Heart left ventricle (tissue), 16 donors: Measurements from ENCODE around the gene NENF. TPM values are rescaled to one million over a fixed set of nuclear protein-coding genes. Genes with fewer than 3 reads are reported as not detected.
"Not testable (repeated sequence)": the region's sequence is repeated elsewhere in the genome, so short reads cannot be mapped to it uniquely, and the experiment has no call there.

ENCODE experiments used
- ATAC-seq, 4 donors: fragments of 200-7000 bp; cut with Tn5 transposase; one replicate each; pipeline ENCODE4 v1.9.1; 2020 to 2022; ENCODE audit warnings: moderate library complexity in 4 of 4, mild to moderate bottlenecking in 3 of 4, moderate number of reproducible peaks in 1 of 4
- DNase-seq, 5 donors: peaks; one replicate each; pipeline ENCODE4 v3.0.0-alpha.2; 2020
- H3K27ac ChIP-seq, 12 donors: fragments of 200-600 bp; sonication (generic) in 4 of 12; one replicate each; pipeline versions ENCODE4 v1.5.0 to v1.8.0; 2016 to 2022; ENCODE audit warnings: mild to moderate bottlenecking in 2 of 12
- H3K27me3 ChIP-seq, 9 donors: fragments of 200-600 bp; sonication (generic) in 2 of 9; one replicate each; pipeline versions ENCODE4 v1.5.1 to v1.8.0; 2016 to 2022; ENCODE audit warnings: mild to moderate bottlenecking in 3 of 9
- H3K36me3 ChIP-seq, 9 donors: fragments of 200-600 bp; sonication (generic) in 2 of 9; one replicate each; pipeline versions ENCODE4 v1.5.0 to v1.8.0; 2018 to 2022; ENCODE audit warnings: mild to moderate bottlenecking in 2 of 9
- H3K4me1 ChIP-seq, 12 donors: fragments of 200-600 bp; sonication (generic) in 4 of 12; one replicate each; pipeline versions ENCODE4 v1.5.0 to v1.8.0; 2016 to 2022; ENCODE audit warnings: mild to moderate bottlenecking in 3 of 12
- H3K4me3 ChIP-seq, 12 donors: fragments of 200-600 bp; sonication (generic) in 4 of 12; one replicate each; pipeline versions ENCODE4 v1.5.0 to v1.8.0; 2017 to 2022; ENCODE audit warnings: mild to moderate bottlenecking in 9 of 12, moderate library complexity in 4 of 12
- H3K9me3 ChIP-seq, 12 donors: fragments of 200-600 bp; sonication (generic) in 4 of 12; one replicate each; pipeline versions ENCODE4 v1.5.0 to v1.8.0; 2016 to 2022; ENCODE audit warnings: mild to moderate bottlenecking in 1 of 12
- CTCF ChIP-seq, 12 donors: fragments of 200-600 bp; sonication (generic) in 4 of 12; IDR thresholded peaks; one replicate each; pipeline versions ENCODE4 v1.5.0 to v1.8.0; 2018 to 2022; ENCODE audit warnings: antibody characterized with exemption in 12 of 12, mild to moderate bottlenecking in 5 of 12
- POLR2A ChIP-seq, 2 donors: fragments of 450-650 bp; IDR thresholded peaks; one replicate each; pipeline ENCODE4 v1.6.1; 2017; ENCODE audit warnings: antibody characterized with exemption in 2 of 2, mild to moderate bottlenecking in 2 of 2, moderate library complexity in 2 of 2
- WGBS, 4 donors: extraction: QIAGEN DNeasy Blood & Tissue Kit in 2 of 4; methylation state at CpG; one replicate each; pipeline versions ENCODE4 v1.1.5 to v1.1.7; 2013 to 2018; 5-methylcytosine and 5-hydroxymethylcytosine counted together
- intact Hi-C, 10 donors: fragments of 100-400 bp; cut with DNase I; formaldehyde crosslinking; loops; one replicate each; pipeline versions ENCODE4 v1.11.1 to v1.14.2; 2022
- polyA plus RNA-seq, 2 donors: library from polyadenylated mRNA; stranded (reverse); fragments of 200-250 nt; gene quantifications; one replicate each; pipeline ENCODE4 v1.2.3, GENCODE V29; 2013
- total RNA-seq, 9 donors: library from RNA; depleted of rRNA in 2 of 9; stranded (reverse); fragments of >200 nt in 2 of 9; fragmentation: NEBNext Ultra II Directional in 3 of 9; extraction: Animal tissue kit (Norgen Biotek cat#: 25700) in 3 of 9; gene quantifications; one replicate each; pipeline versions ENCODE4 v1.1.0 to v1.2.4, GENCODE V29; 2016 to 2023
- donor health status: ischemic (EF 13 %, LVEDD 7.1; RV severe dilation, severe dysfunction).
- donor health status: healthy with polysubstance abuse.
- donor health status: DM: no; HTN: yes; CAD: no.
- donor health status: DM: no; HTN: no; CAD: no.
- donor health status: ischemic (EF 25% LVEDD 6.9; RV normal size, moderate dysfunction).
- donor health status: ischemic (EF 25% LVEDD 5.7; RV mildly dilated, moderate dysfunction).
- donor health status: healthy.
- donor health status: DM: yes; HTN: yes; CAD: no.
- donor health status: ischemic (EF 35%, LVEDD 5.7; RV mildly dilated, moderate dysfunction).
- donor health status: nonischemic (EF 11% LVEDD 7.7; RV severe dilation, severe dysfunction).
- donor health status: DM: yes; HTN: yes; CAD: no.
- donor health status: PGD.
- donor health status: ischemic (EF 29% LVEDD 5.4; RV normal size, mild dysfunction).
- donor health status: nonischemic (EF 23%, LVEDD 6.1; RV moderate dilation, normal function).

The NENF gene
- total and polyA plus RNA-seq, 11 donors, result 69.8 to 174 (median 105) TPM

DNA sequence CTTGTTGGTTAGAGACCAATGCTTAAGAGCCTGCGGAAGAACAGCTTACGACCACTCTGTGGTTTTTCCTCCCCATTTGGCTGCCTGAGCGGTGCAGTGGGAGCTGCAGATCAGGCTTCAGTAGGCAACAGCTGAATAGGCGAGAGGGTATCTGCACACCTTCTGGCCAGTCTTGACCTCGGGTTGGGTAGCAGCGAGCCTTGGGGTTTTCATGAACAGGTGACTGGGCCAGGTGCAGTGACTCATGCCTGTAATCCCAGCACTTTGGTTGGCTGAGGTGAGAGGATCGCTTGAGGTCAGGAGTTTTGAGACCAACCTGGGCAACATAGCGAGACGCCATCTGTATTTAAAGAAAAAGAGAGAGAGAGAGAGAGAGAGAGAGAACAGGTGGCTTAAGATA is 41.0 kb downstream of the NENF start:
- Histone ChIP-seq H3K27me3 (no peaks in the 10 kb centered on the region), H3K4me1 (peaks cover 0 to 11% (median 4%) of the 10 kb centered on the region in 12 donors), H3K9me3 (no peaks in the 10 kb centered on the region), H3K4me3 (no peak overlapping the region), H3K36me3 (no peaks in the 10 kb centered on the region), H3K27ac (no peak overlapping the region)
- ATAC-seq, result no peak
- TF ChIP-seq POLR2A (IDR thresholded peaks at IDR 0.05), result no peak
- TF ChIP-seq CTCF (IDR thresholded peaks at IDR 0.05), result no peak
- DNase-seq, result peak in 1 of 5 donors; percentile 23
- intact Hi-C loops, result loop anchor here in 5 of 10 donors (10.0 kb wide), 4 partner anchors 191 to 531 kb away; partner anchors contain the start of genes NSL1 (in 1 of the 5) and TATDN3 (in 1 of the 5)
- 93 to 96% (median 94%) methylated on average over 9 of the region's 9 CpGs for WGBS, 4 donors

- 85 to 94% (median 88%) methylated on average over 4 of the region's 4 CpGs for WGBS, 4 donors
- TF ChIP-seq POLR2A (IDR thresholded peaks at IDR 0.05) (no peak), CTCF (IDR thresholded peaks at IDR 0.05) (no peak)
- no peak overlapping the region for H3K27ac ChIP-seq
- DNase-seq, result no peak
- H3K36me3 ChIP-seq, result no peaks in the 10 kb centered on the region
- no peak overlapping the region for H3K4me3 ChIP-seq
- no peaks in the 10 kb centered on the region for H3K9me3 ChIP-seq
- intact Hi-C loops, result loop anchor here in 9 of 10 donors (5.0 to 10.0 kb wide), 10 partner anchors 82 to 530 kb away; partner anchors contain the start of genes ATF3 (in 5 of the 9), NSL1 (in 1 of the 9) and TATDN3 (in 1 of the 9)
- ATAC-seq, result no peak
- H3K27me3 ChIP-seq, result no peaks in the 10 kb centered on the region
- H3K4me1 ChIP-seq, result peaks cover 0 to 8% (median 3%) of the 10 kb centered on the region in 12 donors
Observed at GRCh38 chr1:212475151-212475550, 42.4 kb downstream of the NENF start.

GRCh38 chr1:212475831-212476230 is 43.1 kb downstream of the NENF start:
- not testable (repeated sequence) for H3K9me3 ChIP-seq, H3K36me3 ChIP-seq, H3K4me3 ChIP-seq, ATAC-seq, H3K27ac ChIP-seq, H3K4me1 ChIP-seq, DNase-seq, H3K27me3 ChIP-seq
- WGBS, 4 donors, result 92 to 99% (median 95%) methylated on average over 3 of the region's 3 CpGs
- intact Hi-C loops, result loop anchor here in 9 of 10 donors (2.0 to 10.0 kb wide), 13 partner anchors 81 to 529 kb away; partner anchors contain the start of genes ATF3 (in 5 of the 9), NSL1 (in 1 of the 9) and TATDN3 (in 1 of the 9)

DNA sequence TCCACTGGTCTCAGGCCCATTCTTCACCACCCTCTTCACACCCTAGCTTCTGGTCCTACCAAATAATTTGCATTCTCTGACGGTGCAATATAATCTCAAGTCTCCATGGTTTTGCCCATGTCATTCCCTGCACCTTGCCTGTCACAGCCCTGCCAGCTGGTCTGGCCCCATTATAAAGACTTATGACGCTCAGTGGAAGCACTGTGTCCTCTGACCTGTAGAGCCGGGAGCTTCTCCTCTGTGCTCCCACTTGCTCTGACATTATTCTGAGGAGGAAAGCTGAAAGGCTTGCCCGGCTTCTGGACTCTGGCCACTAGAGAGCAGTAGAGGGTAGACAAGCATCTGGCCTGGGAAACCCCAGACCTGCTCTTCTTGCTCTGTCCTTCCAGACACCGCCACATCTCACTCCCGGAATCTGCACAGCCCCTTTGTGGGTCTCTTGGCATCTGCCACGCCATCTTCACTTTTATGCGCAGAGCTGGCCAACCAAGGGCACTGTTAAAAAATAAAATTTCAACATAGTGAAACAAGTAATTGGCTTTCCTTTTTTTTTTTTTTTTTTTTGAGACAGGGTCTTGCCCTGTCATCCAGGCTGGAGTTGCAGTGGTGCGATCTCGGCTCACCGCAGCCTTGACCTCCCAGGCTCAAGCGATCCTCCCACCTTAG is 44.4 kb downstream of the NENF start:
- 28 to 35% (median 34%) methylated on average over 12 of the region's 12 CpGs for WGBS, 4 donors
- H3K4me3 ChIP-seq, result no peak overlapping the region
- H3K9me3 ChIP-seq, result no peaks in the 10 kb centered on the region
- DNase-seq (peak; percentile 79 to 84 (median 82)), ATAC-seq (peak; percentile 89 to 97 (median 94))
- peaks cover 0 to 15% (median 0%) of the 10 kb centered on the region in 12 donors for H3K4me1 ChIP-seq
- H3K36me3 ChIP-seq, result no peaks in the 10 kb centered on the region
- TF ChIP-seq CTCF (IDR thresholded peaks at IDR 0.05) (peak; percentile 85 to 96 (median 90)), POLR2A (IDR thresholded peaks at IDR 0.05) (no peak)
- no peak overlapping the region for H3K27ac ChIP-seq
- intact Hi-C loops, result loop anchor here in 9 of 10 donors (1.0 to 10.0 kb wide), 14 partner anchors 80 to 528 kb away; partner anchors contain the start of genes ATF3 (in 5 of the 9), NSL1 (in 1 of the 9) and TATDN3 (in 1 of the 9)
- no peaks in the 10 kb centered on the region for H3K27me3 ChIP-seq
